ENCODE measurements around the gene ACOT11.
"Not testable (repeated sequence)": the region's sequence is repeated elsewhere in the genome, so short reads cannot be mapped to it uniquely, and the experiment has no call there.

The ACOT11 gene

GRCh38 chr1:54609301-54609921 is 61.4 kb downstream of the ACOT11 start:
- TF ChIP-seq GATA1 (IDR thresholded peaks at IDR 0.05; ENCODE audit: low read depth, low read length) (no peak), POLR2A (IDR thresholded peaks at IDR 0.05; ENCODE audit: low read length) (no peak)
- no peak for DNase-seq

- no peak for DNase-seq
- TF ChIP-seq POLR2A (IDR thresholded peaks at IDR 0.05; ENCODE audit: low read length) (no peak), GATA1 (IDR thresholded peaks at IDR 0.05; ENCODE audit: low read depth, low read length) (no peak)
These were observed 62.0 kb downstream of the ACOT11 start for GRCh38 chr1:54610048-54610447.

GRCh38 chr1:54610601-54611580 is 62.9 kb downstream of the ACOT11 start:
- DNase-seq, result no peak
- no peak for TF ChIP-seq POLR2A (IDR thresholded peaks at IDR 0.05; ENCODE audit: low read length)
- TF ChIP-seq GATA1 (IDR thresholded peaks at IDR 0.05; ENCODE audit: low read depth, low read length), result no peak

DNA sequence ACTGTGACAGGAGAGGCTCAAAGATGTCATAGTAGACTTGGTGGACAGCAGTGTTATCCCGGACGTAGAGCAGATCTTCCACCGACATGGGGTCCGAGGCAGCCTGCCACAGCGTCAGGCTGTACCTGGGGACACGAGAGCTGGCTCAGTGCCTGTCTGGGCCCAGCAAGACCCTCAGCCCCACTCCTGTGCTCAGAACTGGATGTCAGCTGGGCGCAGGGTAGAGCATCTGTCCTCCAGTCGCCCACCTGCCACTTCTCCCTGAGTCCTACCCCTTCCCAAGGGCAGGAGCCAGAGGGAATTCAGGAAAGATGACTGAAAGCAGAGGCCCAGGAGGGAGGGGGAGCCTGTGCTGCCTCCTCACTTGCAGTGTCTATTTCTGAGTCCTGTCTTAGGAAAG is 63.6 kb downstream of the ACOT11 start:
- TF ChIP-seq POLR2A (IDR thresholded peaks at IDR 0.05; ENCODE audit: low read length) (no peak), GATA1 (IDR thresholded peaks at IDR 0.05; ENCODE audit: low read depth, low read length) (no peak)

DNA sequence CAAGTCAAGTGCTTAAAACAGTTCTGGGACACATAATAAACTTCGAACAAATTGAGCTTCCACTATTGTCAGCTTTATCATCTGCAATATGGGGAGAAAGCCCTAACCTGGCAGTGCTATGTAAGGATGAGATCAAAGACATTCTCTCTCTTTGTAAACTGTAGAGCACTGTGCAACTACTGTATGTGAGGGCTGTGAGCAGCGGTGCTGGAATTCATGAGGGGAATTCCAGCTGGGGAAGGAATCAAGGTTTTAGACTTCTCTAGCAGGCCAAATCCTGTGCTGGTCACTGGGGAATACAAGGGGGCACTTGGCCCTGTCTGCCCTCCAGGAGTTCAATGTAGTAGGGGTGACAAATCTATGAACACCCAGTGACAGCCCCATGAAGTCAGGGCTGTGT is 66.0 kb downstream of the ACOT11 start:
- TF ChIP-seq POLR2A (IDR thresholded peaks at IDR 0.05; ENCODE audit: low read length) (no peak), GATA1 (IDR thresholded peaks at IDR 0.05; ENCODE audit: low read depth, low read length) (no peak)
- no peak for DNase-seq

More for the DNA sequence above, 63.6 kb downstream of the ACOT11 start:
- no peak for DNase-seq

- no peak for TF ChIP-seq POLR2A (IDR thresholded peaks at IDR 0.05; ENCODE audit: low read length)
- TF ChIP-seq GATA1 (IDR thresholded peaks at IDR 0.05; ENCODE audit: low read depth, low read length), result no peak
- DNase-seq, result no peak
These were observed 66.5 kb downstream of the ACOT11 start for GRCh38 chr1:54614563-54614962.

DNA sequence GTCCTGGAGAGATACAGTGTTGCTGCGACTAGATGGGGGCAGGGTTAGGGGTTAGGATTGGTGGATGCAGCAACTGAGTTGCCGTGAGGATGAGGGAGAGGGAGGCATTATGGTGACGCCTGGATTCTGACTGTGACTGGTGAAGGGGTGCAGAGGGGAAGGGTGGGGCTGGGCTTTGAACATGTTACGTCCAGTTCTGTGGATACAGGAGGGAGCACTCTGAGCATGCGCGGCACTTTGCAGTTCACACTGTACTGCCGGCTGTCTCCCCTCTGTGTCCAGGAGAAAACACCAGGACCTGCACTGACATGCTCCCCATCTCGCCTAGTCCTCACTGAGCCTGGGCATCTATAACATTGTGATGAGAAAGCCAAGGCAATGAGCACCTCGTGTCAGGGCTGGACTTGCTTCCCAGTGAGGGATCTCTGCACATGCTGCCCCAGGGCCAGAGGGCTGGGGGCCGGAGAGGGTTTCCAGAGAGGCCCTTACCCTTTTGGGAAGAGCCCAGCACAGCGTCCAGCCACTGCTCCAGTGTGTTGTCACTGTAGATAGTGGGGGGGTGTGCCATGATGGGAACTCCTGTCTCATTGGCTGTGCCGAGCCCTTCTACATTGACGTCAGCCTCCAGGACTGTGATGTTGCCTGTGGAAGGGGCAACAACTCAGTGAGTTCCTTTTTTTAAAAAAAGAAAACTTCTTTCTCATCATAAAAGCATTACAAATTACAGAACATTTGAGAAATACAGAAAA is 67.7 kb downstream of the ACOT11 start:
- no peak for DNase-seq
- TF ChIP-seq POLR2A (IDR thresholded peaks at IDR 0.05; ENCODE audit: low read length) (no peak), GATA1 (IDR thresholded peaks at IDR 0.05; ENCODE audit: low read depth, low read length) (no peak)

- DNase-seq, result no peak
- TF ChIP-seq GATA1 (IDR thresholded peaks at IDR 0.05; ENCODE audit: low read depth, low read length), result no peak
- TF ChIP-seq POLR2A (IDR thresholded peaks at IDR 0.05; ENCODE audit: low read length), result no peak
These were observed 71.7 kb downstream of the ACOT11 start for GRCh38 chr1:54619749-54620148.

DNA sequence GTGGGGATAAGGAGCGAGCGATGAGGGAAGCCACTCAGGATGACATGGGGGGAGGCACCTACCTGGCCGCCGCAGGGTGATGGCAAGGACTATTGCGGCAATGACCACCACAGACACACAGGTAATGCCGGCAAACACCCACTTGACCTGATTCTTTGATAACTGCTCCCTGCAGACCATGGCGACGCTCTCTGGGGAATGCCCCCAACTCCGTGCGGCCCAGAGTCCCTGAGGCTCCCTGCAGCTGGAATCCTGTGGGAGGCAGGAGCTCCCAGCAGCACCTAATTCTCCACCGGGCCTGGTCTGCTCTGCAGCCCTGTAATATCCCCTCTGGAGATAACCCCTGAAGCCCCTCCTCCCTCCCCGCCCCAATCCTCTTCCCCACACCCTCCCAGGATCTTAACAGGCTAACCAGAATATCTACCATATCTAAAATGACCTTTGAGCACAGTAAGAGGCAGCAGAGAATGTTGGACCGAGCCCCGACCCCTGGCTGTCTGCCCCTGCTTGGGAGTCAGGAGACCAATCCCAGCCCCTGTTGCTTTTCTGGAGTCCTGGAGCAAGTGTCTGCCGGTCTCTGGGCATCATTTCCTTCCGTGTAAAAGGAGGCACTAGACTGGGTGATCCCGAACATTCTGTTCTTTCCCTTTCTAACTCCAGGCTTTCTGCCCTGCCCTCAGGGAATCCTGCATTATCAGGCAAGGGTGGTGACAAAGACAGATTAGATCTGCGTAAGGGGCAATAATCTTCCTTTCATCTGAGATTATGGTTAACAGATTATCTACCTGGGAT is 75.4 kb downstream of the ACOT11 start, which contains the start of gene FAM151A:
TSS of gene FAM151A (minus strand) at position 310 of the 792 bp plus-strand sequence. CDS start at position 180, 130 bp downstream.
- DNase-seq, result no peak
- TF ChIP-seq GATA1 (IDR thresholded peaks at IDR 0.05; ENCODE audit: low read depth, low read length) (no peak), POLR2A (IDR thresholded peaks at IDR 0.05; ENCODE audit: low read length) (no peak)

DNA sequence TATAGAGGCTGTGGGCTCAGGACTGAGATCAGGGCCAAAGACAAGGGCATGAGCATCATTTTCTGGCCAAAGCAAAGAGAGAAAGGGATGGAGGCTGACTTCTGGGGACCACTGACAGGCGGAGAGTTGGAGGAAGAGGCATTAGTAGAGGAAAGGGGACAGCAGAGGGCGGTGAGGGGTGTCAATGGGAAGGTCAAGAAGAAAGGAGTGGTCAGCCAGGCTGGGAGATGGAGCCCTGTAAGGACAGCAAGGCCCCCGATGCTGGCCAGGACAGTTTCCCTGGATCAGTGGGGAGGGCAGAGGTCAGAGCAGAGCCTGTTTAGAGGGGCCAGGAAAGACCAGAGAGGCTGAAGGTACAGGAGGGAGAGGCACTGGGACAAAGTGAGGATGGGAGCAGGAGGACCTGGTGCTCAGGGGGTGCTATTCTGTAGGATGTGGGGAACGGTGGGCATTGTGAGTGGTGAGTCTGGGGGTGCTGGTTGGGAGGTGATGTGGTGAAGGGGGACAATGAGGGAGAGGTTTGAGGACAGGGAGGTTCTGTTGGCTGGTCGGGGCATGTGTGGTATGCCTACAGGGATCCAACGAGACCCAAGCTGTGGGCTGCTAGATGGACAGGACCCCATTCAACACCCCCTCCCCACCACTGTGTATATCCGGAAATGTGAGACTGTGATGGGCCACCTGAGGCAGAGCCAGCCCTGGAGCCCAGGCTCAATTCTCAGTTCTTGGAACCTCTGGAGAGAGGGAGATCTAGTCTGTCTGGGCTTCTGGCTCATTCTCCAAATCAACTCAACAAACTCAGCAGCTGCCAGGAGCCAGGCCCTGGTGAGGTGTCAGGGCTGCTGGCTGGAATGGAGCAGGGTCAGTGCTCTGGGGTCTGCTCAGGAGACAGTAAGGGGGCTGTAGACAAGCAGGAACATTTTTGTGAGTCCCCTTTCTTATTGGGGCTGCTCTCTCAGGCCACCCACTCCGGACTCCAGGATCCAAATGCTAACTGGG is 76.7 kb downstream of the ACOT11 start:
- no peak for DNase-seq

DNA sequence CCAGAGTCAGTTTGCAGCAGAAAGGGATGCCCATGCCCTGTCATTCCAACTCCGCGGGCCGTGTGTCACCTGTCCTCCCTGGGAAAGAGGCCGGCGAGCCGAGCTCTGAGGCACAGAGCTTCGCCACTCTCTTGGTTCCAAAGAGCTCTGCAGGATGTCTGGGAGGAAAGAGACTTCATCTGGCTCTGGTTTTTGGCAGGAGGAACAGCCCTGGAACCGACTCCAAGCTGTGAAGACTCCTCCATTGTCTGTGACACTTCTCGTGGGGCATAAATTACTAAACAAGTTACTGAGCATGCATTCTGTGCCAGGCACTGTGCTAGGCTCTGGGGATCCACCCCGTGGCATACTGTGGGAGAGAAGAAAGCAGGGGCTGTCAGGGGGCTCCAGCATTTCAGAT is 79.2 kb downstream of the ACOT11 start:
- DNase-seq, result no peak
- TF ChIP-seq POLR2A (IDR thresholded peaks at IDR 0.05; ENCODE audit: low read length), result no peak
- TF ChIP-seq GATA1 (IDR thresholded peaks at IDR 0.05; ENCODE audit: low read depth, low read length), result no peak

More for the DNA sequence above, 76.7 kb downstream of the ACOT11 start:
- TF ChIP-seq POLR2A (IDR thresholded peaks at IDR 0.05; ENCODE audit: low read length) (no peak), GATA1 (IDR thresholded peaks at IDR 0.05; ENCODE audit: low read depth, low read length) (no peak)

DNA sequence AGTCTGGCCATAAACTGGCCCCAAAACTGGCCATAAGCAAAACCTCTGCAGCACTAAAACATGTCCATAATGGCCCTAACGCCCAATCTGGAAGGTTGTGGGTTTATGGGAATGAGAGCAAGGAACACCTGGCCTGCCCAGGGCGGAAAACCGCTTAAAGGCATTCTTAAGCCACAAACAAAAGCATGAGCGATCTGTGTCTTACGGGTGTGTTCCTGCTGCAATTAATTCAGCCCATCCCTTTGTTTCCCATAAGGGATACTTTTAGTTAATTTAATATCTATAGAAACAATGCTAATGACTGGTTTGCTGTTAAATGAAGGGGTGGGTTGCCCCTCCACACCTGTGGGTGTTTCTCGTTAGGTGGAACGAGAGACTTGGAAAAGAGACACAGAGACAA is 87.8 kb downstream of the ACOT11 start:
- not testable (repeated sequence) for DNase-seq

- not testable (repeated sequence) for DNase-seq
These were observed 88.7 kb downstream of the ACOT11 start for GRCh38 chr1:54636461-54637446.
